Medulla oblongata (tissue), 1 donor: ENCODE data around the gene OIP5.
A peak's percentile ranks its signal among the peaks of the same experiment; 100 is the strongest.
"Not testable (repeated sequence)": the region's sequence is repeated elsewhere in the genome, so short reads cannot be mapped to it uniquely, and the experiment has no call there.

Source experiments
- DNase-seq: peaks from one replicate; pipeline ENCODE4 v3.0.0-alpha.2; 2015; ENCODE audit errors: extremely low spot score

OIP5 gene

DNA sequence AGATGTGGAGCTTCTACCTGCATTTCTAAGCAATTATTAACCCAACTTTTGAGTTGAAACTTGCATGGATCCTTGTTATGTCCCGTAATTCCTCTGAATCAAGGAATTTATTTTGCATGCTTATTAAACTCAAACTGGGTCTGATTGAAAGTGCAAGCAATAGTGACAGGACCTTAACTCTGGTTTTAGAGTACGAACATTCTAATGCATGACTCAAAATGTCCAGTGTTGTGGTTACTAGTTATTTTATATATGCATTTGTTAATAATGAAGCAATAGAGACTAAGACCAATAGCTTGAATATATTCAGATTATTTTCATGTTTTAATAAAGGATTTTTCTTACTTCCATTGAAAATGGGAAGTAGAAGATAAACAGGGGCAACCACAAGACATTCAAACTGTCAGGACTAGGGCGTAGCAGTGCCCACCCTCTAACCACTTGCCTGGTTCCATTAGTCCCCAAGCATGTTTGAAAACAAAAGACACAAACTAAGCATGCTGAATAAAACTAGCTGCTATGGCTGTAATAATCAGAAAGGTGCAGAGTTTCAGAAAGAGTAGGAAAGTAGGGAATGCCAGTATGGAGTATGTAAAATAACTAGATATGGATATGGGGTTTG, 28.1 kb downstream of the OIP5 start:
- DNase-seq, result no peak

DNA sequence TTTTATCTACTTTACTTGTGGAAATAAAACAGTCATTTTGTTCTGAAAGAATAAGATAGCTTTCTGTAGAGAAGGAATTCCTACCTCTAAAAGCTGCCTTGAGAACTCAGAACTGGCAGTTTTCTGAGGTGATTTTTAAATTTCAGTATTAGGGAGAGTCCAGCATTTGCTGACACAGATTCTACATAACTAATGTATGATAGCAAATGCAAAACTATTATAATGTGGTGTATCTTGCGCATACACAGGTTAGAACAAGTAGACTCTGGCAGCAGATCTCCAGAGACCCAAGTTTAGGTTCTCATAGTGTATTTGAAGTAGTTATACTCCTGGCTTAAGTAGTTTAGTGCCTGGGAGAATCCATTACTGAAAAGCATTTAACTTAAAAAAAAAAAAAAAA, 30.8 kb downstream of the OIP5 start:
- DNase-seq, result no peak

DNA sequence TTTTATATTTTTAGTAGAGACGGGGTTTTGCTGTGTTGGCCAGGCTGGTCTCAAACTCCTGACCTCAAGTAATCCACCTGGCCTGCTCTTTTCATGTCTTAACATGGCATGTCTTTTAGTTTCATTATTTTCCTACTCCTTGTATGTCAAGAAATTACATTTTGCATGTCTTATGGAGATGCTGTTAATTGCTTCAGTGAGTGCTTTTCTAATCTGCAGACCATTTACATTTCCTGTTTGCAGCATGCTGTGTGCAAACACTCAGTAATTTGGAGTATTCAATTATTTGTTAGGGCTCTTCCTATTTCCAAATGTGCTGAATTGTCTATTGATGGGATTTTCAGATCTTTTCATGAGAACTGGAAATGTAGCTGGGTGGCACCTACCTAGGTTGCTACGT, 31.3 kb downstream of the OIP5 start:
- not testable (repeated sequence) for DNase-seq

DNA sequence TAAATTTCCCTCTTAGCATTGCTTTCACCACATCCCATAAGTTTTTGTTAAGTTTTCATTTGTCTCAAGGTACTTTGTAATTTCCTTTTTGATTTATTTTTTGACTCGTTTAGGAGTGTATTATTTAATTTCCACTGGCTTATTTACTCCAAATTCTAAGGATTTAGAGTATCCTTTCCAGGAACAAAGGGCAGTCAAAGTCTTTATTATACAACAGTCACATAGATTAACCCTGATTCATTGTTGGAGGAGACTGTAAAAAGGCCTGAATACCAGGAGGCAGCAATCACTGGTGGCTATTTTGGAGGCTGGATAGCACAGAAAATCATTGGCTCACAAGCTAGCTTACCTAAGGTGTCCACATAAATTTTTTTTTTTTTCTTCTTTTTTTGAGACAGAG, 39.9 kb downstream of the OIP5 start:
- no peak for DNase-seq

DNA sequence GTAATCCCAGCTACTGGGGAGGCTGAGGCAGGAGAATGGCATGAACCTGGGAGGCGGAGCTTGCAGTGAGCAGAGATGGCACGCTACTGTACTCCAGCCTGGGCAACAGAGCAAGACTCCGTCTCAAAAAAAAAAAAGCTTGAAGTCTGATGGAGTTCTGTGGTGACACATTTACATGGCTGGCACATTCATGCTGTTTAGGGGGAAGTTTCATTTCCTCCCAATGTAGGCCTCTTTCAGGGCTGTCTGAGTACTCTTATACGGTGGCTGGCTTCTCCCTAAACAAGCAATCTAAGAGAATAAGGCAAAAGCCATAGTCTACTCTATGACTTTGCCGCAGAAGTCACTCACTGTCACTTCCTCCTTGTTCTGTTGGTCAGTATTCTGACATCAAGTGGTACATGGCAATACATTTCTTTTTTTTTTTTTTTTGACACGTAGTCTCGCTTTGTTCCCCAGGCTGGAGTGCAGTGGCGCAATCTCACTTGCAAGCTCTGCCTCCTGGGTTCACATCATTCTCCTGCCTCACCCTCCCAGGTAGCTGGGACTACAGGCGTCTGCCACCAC, 41.2 kb downstream of the OIP5 start:
- peak; percentile 53 for DNase-seq

DNA sequence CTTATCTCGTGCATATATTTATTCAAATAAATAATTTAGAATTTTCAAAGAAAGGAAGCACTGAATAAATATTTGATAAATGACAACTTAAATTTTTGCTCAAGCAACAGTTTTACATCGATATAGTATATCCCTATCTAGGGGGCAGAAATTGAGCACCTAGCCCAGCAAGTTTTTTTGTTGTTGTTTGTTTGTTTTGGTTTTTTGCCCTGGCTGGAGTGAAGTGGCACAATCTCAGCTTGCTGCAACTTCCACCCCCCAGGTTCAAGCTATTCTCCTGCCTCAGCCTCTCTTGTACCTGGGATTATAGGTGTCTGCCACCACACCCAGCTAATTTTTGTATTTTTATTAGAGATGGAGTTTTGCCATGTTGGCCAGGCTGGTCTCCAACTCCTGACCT, 42.4 kb downstream of the OIP5 start:
- no peak for DNase-seq

DNA sequence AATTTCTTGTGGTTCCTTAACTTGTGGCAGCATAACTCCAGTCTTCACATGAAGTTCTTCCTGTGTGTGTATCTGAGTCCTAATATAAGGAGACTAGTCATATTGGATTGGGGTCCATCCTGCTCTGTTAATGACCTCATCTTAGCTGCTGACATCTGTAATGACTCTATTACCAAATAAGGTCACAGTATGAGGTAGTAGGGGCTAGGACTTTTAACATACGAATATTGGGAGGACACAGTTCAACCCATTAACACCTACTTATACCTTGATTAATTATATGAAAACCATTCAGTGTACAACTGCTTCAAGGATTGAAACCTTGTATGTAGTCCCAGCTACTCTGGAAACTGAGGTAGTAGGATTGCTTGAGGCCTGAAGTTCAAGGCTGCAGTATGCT, 43.9 kb downstream of the OIP5 start:
- no peak for DNase-seq

DNA sequence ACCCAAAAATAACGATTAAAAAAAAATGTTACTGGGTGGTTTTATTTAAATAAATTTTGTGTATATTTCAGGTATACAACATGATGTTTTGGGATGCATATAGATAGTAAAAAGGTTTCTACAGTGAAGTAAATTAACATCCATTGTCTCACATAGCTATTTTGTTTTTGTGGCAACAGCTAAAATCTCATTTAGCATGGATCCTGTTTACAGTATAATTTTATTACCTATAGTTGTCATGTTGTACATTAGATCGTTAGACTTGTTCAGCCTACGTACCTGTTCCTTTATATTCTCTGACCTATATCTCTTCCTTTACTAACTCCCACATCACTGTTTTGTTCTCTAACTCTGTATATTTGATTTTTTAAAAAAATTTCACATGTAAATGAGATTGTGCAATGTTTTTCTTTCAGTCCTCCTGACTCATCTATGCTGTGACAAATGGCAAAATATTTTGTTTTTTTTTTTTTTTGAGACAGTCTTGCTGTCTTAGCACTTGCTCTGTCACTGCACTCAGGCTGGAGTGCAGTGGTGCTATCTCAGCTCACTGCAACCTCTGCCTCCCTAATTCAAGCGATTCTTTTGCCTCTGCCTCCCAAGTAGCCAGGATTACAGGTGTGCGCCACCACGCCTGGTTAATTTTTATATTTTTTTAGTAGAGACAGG, 45.6 kb downstream of the OIP5 start:
- no peak for DNase-seq

DNA sequence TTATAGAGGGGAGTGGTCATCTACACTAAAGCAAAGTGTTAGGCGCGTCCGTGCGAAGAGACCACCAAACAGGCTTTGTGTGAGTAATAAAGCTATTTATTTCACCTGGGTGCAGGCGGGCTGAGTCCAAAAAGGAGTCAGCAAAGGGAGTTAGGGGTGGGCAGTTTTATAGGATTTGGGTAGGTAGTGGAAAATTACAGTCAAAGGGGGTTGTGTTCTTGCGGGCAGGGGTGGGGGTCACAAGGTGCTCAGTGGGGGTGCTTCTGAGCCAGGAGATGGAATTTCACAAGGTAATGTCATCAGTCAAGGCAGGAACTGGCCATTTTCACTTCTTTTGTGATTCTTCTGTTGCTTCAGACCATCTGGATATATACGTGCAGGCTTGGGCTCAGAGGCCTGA, 47.1 kb downstream of the OIP5 start:
- DNase-seq, result no peak

DNA sequence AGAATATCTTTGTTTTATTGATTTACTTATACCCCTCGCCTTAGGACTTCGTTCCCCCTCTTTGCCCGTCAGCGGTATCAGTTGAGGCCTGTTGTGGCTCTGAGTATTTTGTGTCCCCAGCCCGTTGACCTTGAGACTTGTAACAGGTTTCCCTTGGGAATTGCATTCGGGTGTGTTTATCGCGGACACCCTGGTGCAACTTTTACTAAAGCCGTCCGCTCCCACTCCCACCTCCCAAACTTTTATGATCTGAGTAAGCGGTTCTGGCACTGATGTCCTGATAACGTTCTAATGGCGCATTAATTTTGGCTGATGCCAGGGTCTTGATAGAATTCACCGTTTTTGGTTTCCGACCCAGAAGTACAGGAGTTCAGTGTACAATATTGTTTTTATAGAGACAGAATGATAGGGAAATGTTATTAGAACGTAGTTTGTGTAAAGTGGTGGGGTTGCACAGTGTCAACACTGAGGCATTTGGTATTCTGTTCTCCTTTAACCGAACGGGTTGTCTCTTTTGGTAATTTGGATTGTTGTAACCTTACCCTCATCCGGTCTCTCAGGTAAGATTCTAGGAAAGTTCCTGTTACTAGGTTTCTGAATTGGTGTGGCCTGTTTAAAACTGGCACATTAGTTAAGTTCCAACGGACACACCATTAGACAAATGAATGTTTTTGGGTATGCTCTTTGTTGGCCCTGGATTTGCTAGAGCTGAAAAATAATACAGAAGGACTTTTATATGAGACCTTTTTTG, 47.8 kb downstream of the OIP5 start:
- peak; percentile 27 for DNase-seq

DNA sequence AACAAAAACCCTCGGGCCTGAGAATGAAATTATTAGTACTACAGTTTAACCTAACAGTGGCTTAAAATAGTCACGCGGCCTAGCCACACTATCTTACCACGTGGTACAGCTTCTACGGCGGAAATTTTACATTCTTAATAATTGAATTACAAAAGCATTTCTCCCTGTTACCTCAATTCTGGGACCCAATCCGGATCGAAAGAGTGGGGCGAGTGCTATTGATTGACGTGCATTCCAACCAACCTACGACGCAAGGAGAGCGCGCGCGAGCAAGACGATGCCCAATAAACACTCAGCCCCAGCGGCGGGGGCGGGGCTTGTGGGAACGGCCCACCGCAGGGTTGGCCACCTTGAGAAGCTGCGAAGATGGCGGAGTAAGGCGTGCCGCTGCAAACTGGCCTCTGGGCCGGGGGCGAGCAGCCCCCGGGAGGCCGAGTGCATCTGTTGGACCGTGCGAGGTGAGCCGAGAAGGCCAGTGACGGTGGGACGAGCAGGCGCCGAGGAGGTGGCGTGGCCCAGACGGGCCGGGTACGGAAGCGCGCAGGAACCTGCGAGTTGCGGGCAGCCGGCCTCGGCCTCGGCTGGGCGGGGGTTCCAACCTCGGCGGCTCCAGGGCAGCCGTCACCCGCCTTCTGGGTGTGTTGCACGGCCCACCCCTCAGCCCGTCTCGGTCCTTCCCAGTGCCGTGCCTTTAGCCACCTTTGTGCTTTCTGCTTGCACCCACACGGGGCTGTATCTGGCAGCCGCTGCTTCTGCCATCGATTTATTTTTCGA, 48.6 kb downstream of the OIP5 start:
- DNase-seq, result peak; percentile 100

DNA sequence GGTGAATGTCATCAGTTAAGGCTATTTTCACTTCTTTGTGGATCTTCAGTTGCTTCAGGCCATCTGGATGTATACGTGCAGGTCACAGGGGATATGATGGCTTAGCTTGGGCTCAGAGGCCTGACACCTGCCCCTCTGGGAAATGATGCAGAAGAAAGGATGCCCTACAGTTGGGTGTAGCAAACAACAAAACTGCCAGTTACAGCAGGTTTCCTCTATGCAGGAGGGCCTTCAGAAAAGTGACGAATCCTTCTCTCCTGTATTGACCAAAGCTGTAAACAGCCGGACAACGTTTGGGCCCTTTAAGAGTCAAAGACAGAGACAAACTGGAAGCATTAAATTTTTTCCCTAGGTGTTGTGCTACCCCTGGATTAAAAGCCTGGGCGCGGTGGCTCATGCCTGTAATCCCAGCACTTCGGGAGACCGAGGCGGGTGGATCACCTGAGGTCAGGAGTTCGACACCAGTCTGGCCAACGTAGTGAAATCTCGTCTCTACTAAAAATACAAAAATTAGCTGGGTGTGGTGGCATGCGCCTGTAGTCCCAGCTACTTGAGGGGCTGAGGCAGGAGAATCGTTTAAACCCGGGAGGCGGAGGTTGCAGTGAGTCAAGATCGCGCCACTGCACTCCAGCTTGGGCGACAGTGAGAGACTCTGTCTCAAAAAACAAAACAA, 49.3 kb downstream of the OIP5 start:
- peak; percentile 11 for DNase-seq

DNA sequence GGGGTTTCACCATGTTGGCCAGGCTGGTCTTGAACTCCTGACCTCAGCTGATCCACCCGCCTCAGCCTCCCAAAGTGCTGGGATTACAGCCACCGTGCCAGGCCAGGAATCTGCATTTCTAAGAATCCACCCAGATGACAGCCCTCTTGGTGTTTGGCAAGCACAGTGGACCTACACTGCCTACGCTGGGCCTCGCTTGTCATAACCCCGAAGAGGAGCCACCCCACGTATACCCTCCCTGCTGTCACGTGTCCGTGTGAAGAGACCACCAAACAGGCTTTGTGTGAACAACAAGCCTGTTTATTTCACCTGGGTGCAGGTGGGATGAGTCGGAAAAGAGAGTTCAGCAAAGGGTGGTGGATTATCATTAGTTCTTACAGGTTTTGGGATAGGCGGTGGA, 50.0 kb downstream of the OIP5 start:
- DNase-seq, result not testable (repeated sequence)

DNA sequence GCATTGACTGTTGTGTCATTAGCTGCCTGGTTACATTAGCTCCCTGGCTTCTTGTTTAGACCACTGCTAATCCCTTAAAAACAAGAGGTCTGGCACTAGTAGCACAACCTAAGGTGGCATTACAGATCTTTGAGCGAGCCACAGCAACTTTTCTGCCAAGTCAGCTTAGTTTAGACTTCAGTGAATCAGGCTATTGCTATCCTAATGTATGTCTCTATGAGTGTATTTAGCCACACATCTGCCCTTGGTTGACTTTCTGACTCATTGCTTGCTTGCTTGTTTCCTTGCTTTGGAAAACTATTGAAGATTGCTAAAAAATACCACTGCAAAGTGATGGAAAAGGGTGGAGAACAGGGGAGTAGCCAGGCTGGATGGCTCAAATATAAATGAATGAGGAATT, 51.2 kb downstream of the OIP5 start:
- no peak for DNase-seq

DNA sequence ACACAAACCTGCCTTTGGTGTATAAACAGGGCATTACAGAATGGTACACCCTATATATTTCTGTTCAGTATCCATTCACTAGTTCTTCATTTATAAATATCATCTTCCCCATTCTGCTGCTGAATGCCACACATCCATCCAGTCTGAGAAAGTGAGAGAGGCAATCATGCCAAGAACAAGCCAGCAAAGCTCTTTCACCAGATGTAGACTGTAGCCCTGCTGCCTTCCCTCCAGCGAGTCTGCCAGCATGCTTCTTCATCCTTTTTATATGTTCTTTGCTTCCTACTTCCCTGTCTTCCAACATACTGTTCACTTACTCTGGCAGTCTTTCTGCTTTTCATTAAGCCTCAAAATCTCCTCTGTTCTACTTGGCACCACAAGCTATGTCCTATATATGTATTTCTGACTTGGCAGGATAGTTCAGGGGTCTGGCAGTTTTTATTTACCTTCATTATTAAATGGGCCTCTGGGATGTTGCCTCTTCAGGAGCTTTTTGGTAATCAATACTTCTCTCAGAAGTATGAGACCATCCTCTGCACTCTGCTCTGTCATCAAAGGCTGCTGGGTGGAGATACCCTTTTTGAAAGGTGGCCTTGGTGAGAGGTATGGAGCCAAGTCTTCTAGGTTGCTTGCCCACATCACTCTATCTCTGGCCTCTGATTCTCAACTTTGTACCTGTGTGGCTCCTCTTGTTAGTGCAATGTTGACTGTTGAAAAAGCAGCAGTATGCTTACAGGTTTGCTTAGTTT, 52.7 kb downstream of the OIP5 start:
- no peak for DNase-seq

DNA sequence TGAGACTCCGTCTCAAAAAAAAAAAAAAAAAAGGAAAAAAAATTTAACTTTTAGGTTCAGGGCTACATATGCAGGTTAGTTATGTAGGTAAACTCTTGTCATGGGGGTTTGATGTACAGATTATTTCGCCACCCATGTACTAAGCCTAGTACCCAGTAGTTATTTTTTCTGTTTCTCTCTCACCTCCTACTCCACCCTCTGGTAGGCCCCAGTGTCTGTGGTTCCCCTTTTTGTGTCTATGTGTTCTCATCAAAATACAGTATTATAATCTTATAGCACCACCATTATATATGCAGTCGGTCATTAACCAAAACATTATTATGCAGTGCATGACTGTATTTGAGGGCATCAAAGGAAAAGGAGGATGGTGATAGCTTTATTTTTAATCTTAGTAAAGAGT, 54.1 kb downstream of the OIP5 start:
- no peak for DNase-seq

DNA sequence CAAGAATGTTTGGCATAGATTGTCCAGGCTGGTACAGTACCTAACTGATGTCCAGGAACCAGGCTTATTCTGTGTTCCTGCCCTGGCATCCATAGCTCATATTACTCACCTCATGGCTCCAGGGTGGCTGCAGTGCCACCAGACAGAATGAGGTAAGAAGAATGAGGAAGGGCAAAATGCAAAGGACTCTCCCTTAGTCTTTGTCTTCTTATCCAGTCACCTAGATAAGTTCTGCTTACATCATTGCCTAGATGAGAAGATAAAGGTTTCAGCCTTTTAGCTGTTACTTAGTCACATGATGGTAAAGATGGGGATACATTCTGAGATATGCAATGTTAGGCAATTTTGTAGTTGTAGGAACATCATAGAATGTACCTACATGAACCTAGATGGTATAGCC, 55.6 kb downstream of the OIP5 start:
- no peak for DNase-seq

DNA sequence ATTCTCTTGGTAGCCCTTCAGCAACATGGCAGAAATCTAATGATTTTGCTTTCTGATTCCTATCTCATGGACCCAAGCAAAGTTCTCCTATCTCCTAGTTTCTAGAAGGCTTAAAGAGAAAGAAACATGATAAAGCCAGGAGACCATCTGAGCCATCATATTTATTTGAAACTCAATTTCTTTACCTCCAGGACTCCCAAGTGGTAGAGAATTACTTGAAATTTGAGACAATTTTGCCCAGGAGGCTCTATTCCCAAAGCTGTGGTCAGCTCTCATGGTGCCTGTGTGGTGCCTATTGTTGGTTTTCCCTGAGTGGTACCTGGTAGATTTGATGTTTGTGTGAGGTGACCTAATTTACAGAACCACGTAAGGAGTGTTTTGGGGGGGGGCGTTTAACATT, 62.5 kb downstream of the OIP5 start:
- no peak for DNase-seq

DNA sequence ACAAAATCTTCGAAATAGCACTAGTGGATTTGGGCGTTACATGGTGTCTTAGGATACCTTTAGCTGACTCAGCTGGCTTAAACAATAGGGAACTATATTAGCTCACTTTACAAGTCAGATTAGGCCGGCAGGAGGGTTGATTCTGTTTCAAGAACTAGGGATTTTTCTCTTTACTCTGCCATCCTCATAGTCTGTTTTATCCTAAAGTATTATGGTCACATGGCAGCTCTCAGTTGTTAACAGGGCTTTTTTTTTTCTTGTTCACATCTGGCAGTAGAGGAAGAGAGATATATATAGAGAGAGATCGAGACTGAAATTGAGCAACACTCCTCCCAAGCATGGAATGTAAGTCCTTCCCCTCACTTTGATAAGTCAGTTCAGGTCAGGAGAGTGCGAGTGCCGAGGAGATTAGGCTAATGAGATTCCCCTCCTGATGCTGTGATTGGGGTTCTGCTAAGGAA, 68.5 kb downstream of the OIP5 start:
- DNase-seq, result peak; percentile 22

DNA sequence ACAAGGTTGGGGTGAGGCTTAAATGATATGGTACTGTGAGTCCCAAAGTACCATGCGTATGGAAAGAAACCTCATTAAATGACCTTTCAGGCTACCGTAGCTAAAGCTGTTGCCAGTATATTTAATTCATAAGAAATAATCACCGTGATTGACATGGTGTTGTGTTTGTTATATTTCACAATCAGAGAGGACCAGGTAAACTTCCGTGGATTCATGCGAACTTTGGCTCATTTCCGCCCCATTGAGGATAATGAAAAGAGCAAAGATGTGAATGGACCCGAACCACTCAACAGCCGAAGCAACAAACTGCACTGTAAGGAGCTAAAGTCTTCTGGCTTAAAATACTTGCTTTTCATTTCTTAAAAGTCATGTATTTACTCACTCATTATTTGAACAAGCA, 69.8 kb downstream of the OIP5 start:
- no peak for DNase-seq

DNA sequence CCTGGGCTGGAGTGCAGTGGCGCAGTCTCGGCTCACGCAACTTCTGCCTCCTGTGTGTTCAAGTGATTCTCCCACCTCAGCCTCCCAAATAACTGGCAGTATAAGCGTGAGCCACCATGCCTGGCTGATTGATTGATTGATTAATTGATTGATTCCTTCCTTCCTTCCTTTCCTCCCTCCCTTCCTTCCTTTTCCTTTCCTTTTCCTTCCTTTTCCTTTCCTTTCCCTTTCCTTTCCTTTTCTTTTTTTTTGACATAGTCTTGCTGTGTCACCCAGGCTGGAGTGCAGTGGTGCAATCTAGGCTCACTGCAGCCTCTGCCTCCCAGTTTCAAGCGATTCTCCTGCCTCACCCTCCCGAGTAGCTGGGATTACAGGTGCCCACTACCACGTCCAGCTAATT, 71.5 kb downstream of the OIP5 start:
- not testable (repeated sequence) for DNase-seq
